K562 (cell line): ENCODE data around the gene SIGLEC5. TPM values are rescaled to one million over a fixed set of nuclear protein-coding genes. Genes with fewer than 3 reads are reported as not detected.

Experiments used
- BCOR ChIP-seq: fragments of 450-650 bp; IDR thresholded peaks from 2 replicates; pipeline ENCODE4 v1.6.1; 2016
- BRCA1 ChIP-seq, 2 experiments: fragments of 450-650 bp in 1 of 2; sonication (generic) in 1 of 2; formaldehyde crosslinking in 1 of 2; IDR thresholded peaks; 2 replicates each; pipeline versions ENCODE4 v1.5.0 to v1.6.1; 2017 to 2020; ENCODE audit warnings: mild to moderate bottlenecking in 1 of 2, missing genetic modification reagents in 1 of 2
- CBX1 ChIP-seq: sonication (generic); IDR thresholded peaks from 2 replicates; pipeline ENCODE4 v1.6.1; 2016; ENCODE audit warnings: antibody characterized with exemption, low read depth, mild to moderate bottlenecking
- HMG20A ChIP-seq: fragments of 450-650 bp; formaldehyde crosslinking; conservative IDR thresholded peaks from 2 replicates; pipeline ENCODE4 v1.4.0; 2020; ENCODE audit warnings: mild to moderate bottlenecking, mixed read lengths
- JUN ChIP-seq, 2 experiments: sonication (generic) in 1 of 2; formaldehyde crosslinking in 1 of 2; IDR thresholded peaks; 2 replicates each; pipeline versions ENCODE4 v1.6.1 to v1.8.0; 2012 to 2022; ENCODE audit warnings: borderline replicate concordance in 2 of 2, mild to moderate bottlenecking in 2 of 2, improper control_type of control experiment in 1 of 2, low read depth in 1 of 2, low read length in 1 of 2, missing genetic modification reagents in 1 of 2
- MECOM ChIP-seq: fragments of 250-450 bp; sonication (Bioruptor Pico); IDR thresholded peaks from 2 replicates; pipeline ENCODE4 v1.8.0; 2022; ENCODE audit warnings: inconsistent platforms
- MYC ChIP-seq, 2 experiments: fragments of 250-450 bp in 1 of 2; sonication (Bioruptor Pico) in 1 of 2; IDR thresholded peaks; 2 replicates each; pipeline versions ENCODE4 v1.5.1 to v1.6.1; 2012 to 2021; ENCODE audit warnings: low read depth in 2 of 2, borderline replicate concordance in 1 of 2, improper control_type of control experiment in 1 of 2, low read length in 1 of 2, mild to moderate bottlenecking in 1 of 2, moderate library complexity in 1 of 2
- MYNN ChIP-seq, 2 experiments: sonication (generic); formaldehyde crosslinking in 1 of 2; IDR thresholded peaks; 2 replicates each; pipeline versions ENCODE4 v1.5.0 to v1.6.1; 2016 to 2020; ENCODE audit warnings: antibody characterized with exemption in 1 of 2, missing genetic modification reagents in 1 of 2
- NCOA1 ChIP-seq: fragments of 450-650 bp; IDR thresholded peaks from 2 replicates; pipeline ENCODE4 v1.6.1; 2016; ENCODE audit warnings: low read depth
- NFRKB ChIP-seq: fragments of 450-650 bp; IDR thresholded peaks from 2 replicates; pipeline ENCODE4 v1.6.1; 2016; ENCODE audit warnings: low read depth
- PTBP1 ChIP-seq: fragments of 200-400 bp; formaldehyde crosslinking; IDR thresholded peaks from 2 replicates; pipeline ENCODE4 v1.6.1; 2017; ENCODE audit warnings: low read depth, low read length
- RAD51 ChIP-seq: fragments of 450-650 bp; IDR thresholded peaks from 2 replicates; pipeline ENCODE4 v1.7.1; 2016; ENCODE audit warnings: low read depth, mild to moderate bottlenecking, borderline replicate concordance
- RFX1 ChIP-seq: fragments of 450-650 bp; IDR thresholded peaks from 2 replicates; pipeline ENCODE4 v1.6.1; 2016; ENCODE audit warnings: mild to moderate bottlenecking, moderate library complexity
- SIN3A ChIP-seq, 2 experiments: fragments of 150-350 bp in 1 of 2; IDR thresholded peaks; 2 replicates each; pipeline ENCODE4 v1.6.1; 2011 to 2016; ENCODE audit warnings: borderline replicate concordance in 2 of 2, low read depth in 2 of 2, low read length in 2 of 2, mild to moderate bottlenecking in 2 of 2, moderate library complexity in 2 of 2; ENCODE audit not compliant: control insufficient read depth in 1 of 2
- SMARCB1 ChIP-seq: IDR thresholded peaks from 2 replicates; pipeline ENCODE4 v1.6.1; 2011; ENCODE audit warnings: improper control_type of control experiment, low read depth; ENCODE audit not compliant: insufficient read length
- SREBF2 ChIP-seq: sonication (generic); formaldehyde crosslinking; IDR thresholded peaks from 2 replicates; pipeline ENCODE4 v1.4.0; 2020; ENCODE audit warnings: mild to moderate bottlenecking, missing genetic modification reagents
- XRCC3 ChIP-seq: fragments of 450-650 bp; IDR thresholded peaks from 2 replicates; pipeline ENCODE4 v1.6.1; 2017; ENCODE audit warnings: mild to moderate bottlenecking, moderate library complexity
- ZNF212 ChIP-seq: fragments of 450-650 bp; formaldehyde crosslinking; IDR thresholded peaks from 2 replicates; pipeline ENCODE4 v1.4.0; 2020; ENCODE audit warnings: mild to moderate bottlenecking
- ZNF431 ChIP-seq: sonication (generic); formaldehyde crosslinking; IDR thresholded peaks from 2 replicates; pipeline ENCODE4 v1.8.0; 2022; ENCODE audit warnings: mild to moderate bottlenecking, missing genetic modification reagents
- ZNF79 ChIP-seq: fragments of 250-450 bp; sonication (Bioruptor Pico); IDR thresholded peaks from 2 replicates; pipeline ENCODE4 v1.4.0; 2020; ENCODE audit warnings: low read depth, mild to moderate bottlenecking, moderate library complexity
- polyA plus RNA-seq, 8 experiments: library from polyadenylated mRNA; depleted of rRNA in 4 of 8; stranded (reverse) in 5 of 8; unstranded in 3 of 8; fragments of >200 nt; fragmentation: Nextera tagmentation in 2 of 8; fragmentation: Illumina TruSeq in 1 of 8; extraction: Ambion mirVana in 2 of 8; extraction: Trizol in 1 of 8; gene quantifications; 2 replicates each; pipeline versions ENCODE4 v1.2.1 to v1.2.3, GENCODE V29; 2011 to 2014; ENCODE audit warnings: inconsistent platforms in 1 of 8, missing spikeins in 1 of 8
- total RNA-seq, 7 experiments: library from RNA; depleted of rRNA in 6 of 7; stranded (reverse); fragments of >200 nt in 6 of 7; fragmentation: Illumina TruSeq in 2 of 7; extraction: Trizol in 2 of 7; gene quantifications; 2 replicates each; pipeline versions ENCODE4 v1.2.1 to v1.2.3, GENCODE V29; 2011 to 2021; ENCODE audit warnings: low replicate concordance in 1 of 7
- TF ChIP-seq, protein P1 (sequence below): IDR thresholded peaks from 2 replicates; pipeline ENCODE4 v1.6.1; 2014; ENCODE audit warnings: antibody characterized with exemption
- TF ChIP-seq, protein P2 (sequence below): fragments of 450-650 bp; IDR thresholded peaks from 2 replicates; pipeline ENCODE4 v1.6.1; 2017; ENCODE audit warnings: antibody characterized with exemption, mild to moderate bottlenecking

The SIGLEC5 gene
- total and polyA plus RNA-seq, 9 of the 15 experiments (the other 6 are each of a cell fraction or from before 2014, with no cell fraction given): 0.14 TPM; not detected in 8

DNA sequence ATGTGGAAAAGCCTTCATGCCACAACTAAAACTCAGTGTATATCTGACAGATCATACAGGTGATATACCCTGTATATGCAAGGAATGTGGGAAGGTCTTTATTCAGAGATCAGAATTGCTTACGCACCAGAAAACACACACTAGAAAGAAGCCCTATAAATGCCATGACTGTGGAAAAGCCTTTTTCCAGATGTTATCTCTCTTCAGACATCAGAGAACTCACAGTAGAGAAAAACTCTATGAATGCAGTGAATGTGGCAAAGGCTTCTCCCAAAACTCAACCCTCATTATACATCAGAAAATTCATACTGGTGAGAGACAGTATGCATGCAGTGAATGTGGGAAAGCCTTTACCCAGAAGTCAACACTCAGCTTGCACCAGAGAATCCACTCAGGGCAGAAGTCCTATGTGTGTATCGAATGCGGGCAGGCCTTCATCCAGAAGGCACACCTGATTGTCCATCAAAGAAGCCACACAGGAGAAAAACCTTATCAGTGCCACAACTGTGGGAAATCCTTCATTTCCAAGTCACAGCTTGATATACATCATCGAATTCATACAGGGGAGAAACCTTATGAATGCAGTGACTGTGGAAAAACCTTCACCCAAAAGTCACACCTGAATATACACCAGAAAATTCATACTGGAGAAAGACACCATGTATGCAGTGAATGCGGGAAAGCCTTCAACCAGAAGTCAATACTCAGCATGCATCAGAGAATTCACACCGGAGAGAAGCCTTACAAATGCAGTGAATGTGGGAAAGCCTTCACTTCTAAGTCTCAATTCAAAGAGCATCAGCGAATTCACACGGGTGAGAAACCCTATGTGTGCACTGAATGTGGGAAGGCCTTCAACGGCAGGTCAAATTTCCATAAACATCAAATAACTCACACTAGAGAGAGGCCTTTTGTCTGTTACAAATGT, 42.7 kb downstream of the SIGLEC5 start (continued):
- TF ChIP-seq RAD51: no peak
- TF ChIP-seq PTBP1: no peak
- TF ChIP-seq MECOM (CRISPR knock-in tag): no peak
- TF ChIP-seq RFX1: no peak
- TF ChIP-seq ZNF212 (CRISPR knock-in tag): no peak
- TF ChIP-seq ZNF431 (CRISPR knock-in tag): no peak
- peak; percentile 50; the same call in 1 of the 2 replicates for TF ChIP-seq XRCC3
- no peak for TF ChIP-seq MYC (IDR thresholded peaks at IDR 0.05; ENCODE audit: low read depth, low read length)
- TF ChIP-seq MYC (CRISPR knock-in tag; IDR thresholded peaks at IDR 0.05; ENCODE audit: borderline replicate concordance, low read depth): no peak
- TF ChIP-seq SREBF2 (CRISPR knock-in tag): no peak
- TF ChIP-seq SMARCB1: no peak
- TF ChIP-seq BCOR: no peak
- TF ChIP-seq HMG20A: no peak
- 0 out of 2 replicates have a peak, but pooled peaks have one; percentile 19 for TF ChIP-seq CBX1
- TF ChIP-seq JUN (IDR thresholded peaks at IDR 0.05; ENCODE audit: borderline replicate concordance, low read depth, low read length): peak; percentile 37; the same call in 1 of the 2 replicates
- no peak for TF ChIP-seq JUN (CRISPR knock-in tag; IDR thresholded peaks at IDR 0.05; ENCODE audit: borderline replicate concordance)
- no peak for TF ChIP-seq ZNF79
- TF ChIP-seq NCOA1: no peak
- TF ChIP-seq SIN3A (IDR thresholded peaks at IDR 0.05; ENCODE audit: borderline replicate concordance in 2 of 2, control insufficient read depth in 1 of 2, low read depth in 2 of 2, low read length in 2 of 2): no peak
- TF ChIP-seq NFRKB: 0 out of 2 replicates have a peak, but pooled peaks have one; percentile 41
- TF ChIP-seq, protein P1, sequence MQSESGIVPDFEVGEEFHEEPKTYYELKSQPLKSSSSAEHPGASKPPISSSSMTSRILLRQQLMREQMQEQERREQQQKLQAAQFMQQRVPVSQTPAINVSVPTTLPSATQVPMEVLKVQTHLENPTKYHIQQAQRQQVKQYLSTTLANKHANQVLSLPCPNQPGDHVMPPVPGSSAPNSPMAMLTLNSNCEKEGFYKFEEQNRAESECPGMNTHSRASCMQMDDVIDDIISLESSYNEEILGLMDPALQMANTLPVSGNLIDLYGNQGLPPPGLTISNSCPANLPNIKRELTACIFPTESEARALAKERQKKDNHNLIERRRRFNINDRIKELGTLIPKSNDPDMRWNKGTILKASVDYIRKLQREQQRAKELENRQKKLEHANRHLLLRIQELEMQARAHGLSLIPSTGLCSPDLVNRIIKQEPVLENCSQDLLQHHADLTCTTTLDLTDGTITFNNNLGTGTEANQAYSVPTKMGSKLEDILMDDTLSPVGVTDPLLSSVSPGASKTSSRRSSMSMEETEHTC: no peak
- TF ChIP-seq MYNN (IDR thresholded peaks at IDR 0.05): no peak
- no peak for TF ChIP-seq MYNN (CRISPR knock-in tag; IDR thresholded peaks at IDR 0.05)
- TF ChIP-seq BRCA1 (IDR thresholded peaks at IDR 0.05): no peak
- no peak for TF ChIP-seq BRCA1 (CRISPR knock-in tag; IDR thresholded peaks at IDR 0.05)
- TF ChIP-seq, protein P2, sequence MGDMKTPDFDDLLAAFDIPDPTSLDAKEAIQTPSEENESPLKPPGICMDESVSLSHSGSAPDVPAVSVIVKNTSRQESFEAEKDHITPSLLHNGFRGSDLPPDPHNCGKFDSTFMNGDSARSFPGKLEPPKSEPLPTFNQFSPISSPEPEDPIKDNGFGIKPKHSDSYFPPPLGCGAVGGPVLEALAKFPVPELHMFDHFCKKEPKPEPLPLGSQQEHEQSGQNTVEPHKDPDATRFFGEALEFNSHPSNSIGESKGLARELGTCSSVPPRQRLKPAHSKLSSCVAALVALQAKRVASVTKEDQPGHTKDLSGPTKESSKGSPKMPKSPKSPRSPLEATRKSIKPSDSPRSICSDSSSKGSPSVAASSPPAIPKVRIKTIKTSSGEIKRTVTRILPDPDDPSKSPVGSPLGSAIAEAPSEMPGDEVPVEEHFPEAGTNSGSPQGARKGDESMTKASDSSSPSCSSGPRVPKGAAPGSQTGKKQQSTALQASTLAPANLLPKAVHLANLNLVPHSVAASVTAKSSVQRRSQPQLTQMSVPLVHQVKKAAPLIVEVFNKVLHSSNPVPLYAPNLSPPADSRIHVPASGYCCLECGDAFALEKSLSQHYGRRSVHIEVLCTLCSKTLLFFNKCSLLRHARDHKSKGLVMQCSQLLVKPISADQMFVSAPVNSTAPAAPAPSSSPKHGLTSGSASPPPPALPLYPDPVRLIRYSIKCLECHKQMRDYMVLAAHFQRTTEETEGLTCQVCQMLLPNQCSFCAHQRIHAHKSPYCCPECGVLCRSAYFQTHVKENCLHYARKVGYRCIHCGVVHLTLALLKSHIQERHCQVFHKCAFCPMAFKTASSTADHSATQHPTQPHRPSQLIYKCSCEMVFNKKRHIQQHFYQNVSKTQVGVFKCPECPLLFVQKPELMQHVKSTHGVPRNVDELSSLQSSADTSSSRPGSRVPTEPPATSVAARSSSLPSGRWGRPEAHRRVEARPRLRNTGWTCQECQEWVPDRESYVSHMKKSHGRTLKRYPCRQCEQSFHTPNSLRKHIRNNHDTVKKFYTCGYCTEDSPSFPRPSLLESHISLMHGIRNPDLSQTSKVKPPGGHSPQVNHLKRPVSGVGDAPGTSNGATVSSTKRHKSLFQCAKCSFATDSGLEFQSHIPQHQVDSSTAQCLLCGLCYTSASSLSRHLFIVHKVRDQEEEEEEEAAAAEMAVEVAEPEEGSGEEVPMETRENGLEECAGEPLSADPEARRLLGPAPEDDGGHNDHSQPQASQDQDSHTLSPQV: no peak
